HG03175 (cell line): ENCODE results near the gene COG2.
"Not testable (repeated sequence)": the region's sequence is repeated elsewhere in the genome, so short reads cannot be mapped to it uniquely, and the experiment has no call there.

Experiments used
- ATAC-seq: cut with Tn5 transposase; IDR thresholded peaks from one replicate; pipeline ENCODE4 v1.9.1; 2021; ENCODE audit warnings: mild to moderate bottlenecking, moderate library complexity; ENCODE audit not compliant: unreplicated experiment

Gene COG2

GRCh38 chr1:230713547-230713914 is 71.2 kb downstream of the COG2 start:
- ATAC-seq, result no peak

- no peak for ATAC-seq
Observed at GRCh38 chr1:230713915-230714764, 71.9 kb downstream of the COG2 start, which contains the start of gene AGT. Gene AGT (minus strand): TSS chr1:230714122. CDS start chr1:230710823, 3,299 bp downstream.

GRCh38 chr1:230715510-230715909 is 73.2 kb downstream of the COG2 start:
- ATAC-seq, result no peak

GRCh38 chr1:230716453-230716852 is 74.2 kb downstream of the COG2 start:
- ATAC-seq, result not testable (repeated sequence)

GRCh38 chr1:230717251-230717650 is 75.0 kb downstream of the COG2 start:
- ATAC-seq, result no peak

- not testable (repeated sequence) for ATAC-seq
Observed at GRCh38 chr1:230721849-230722522, 79.7 kb downstream of the COG2 start.

- no peak for ATAC-seq
Observed at GRCh38 chr1:230725256-230726012, 83.2 kb downstream of the COG2 start.

- no peak for ATAC-seq
Observed at GRCh38 chr1:230728710-230729392, 86.6 kb downstream of the COG2 start.

GRCh38 chr1:230730977-230731376 is 88.7 kb downstream of the COG2 start:
- no peak for ATAC-seq

- no peak for ATAC-seq
Observed at GRCh38 chr1:230735447-230735846, 93.2 kb downstream of the COG2 start.

- ATAC-seq, result no peak
Observed at GRCh38 chr1:230737622-230738262, 95.5 kb downstream of the COG2 start.

- ATAC-seq, result no peak
Observed at GRCh38 chr1:230739564-230740290, 97.4 kb downstream of the COG2 start.
